A673 (cell line): ENCODE data around the gene PCGF2. TPM values are rescaled to one million over a fixed set of nuclear protein-coding genes. Genes with fewer than 3 reads are reported as not detected.

Experiments
- BruUV-seq: library from RNA; stranded (reverse); fragments of 400-500 nt; replicated peaks from 2 replicates; lab custom pipeline; 2021; lab: Mats Ljungman, UMichigan
- CTCF ChIA-PET: fragments of 300-600 bp; sonication (Branson Sonifier 250); formaldehyde crosslinking; loops from one replicate; lab custom pipeline; 2022; ENCODE audit warnings: antibody characterized with exemption; lab: Charles Lee
- POLR2A ChIA-PET: fragments of 300-600 bp; sonication (Branson Sonifier 250); formaldehyde crosslinking; loops from one replicate; lab custom pipeline; 2022; ENCODE audit warnings: antibody characterized with exemption; ENCODE audit not compliant: low non-redundant PET; lab: Charles Lee
- DNase-seq: peaks from one replicate; pipeline ENCODE4 v3.0.0-alpha.2; 2015; ENCODE audit warnings: low spot score
- H3K27ac ChIP-seq: fragments of 200-600 bp; sonication (generic); 2 replicates; pipeline ENCODE4 v1.5.1; 2016; ENCODE audit warnings: mixed run types, low read depth, mild to moderate bottlenecking, mixed read lengths, antibody characterized with exemption, low read length; ENCODE audit not compliant: poor library complexity, severe bottlenecking
- H3K27me3 ChIP-seq: fragments of 200-600 bp; sonication (generic); replicated peaks from 2 replicates; pipeline ENCODE4 v1.6.1; 2017; ENCODE audit warnings: mixed run types, low read depth, mild to moderate bottlenecking, mixed read lengths, antibody characterized with exemption, low read length; ENCODE audit not compliant: insufficient read depth, poor library complexity
- H3K36me3 ChIP-seq: fragments of 200-600 bp; sonication (generic); 2 replicates; pipeline ENCODE4 v1.6.1; 2016; ENCODE audit warnings: mixed run types, mild to moderate bottlenecking, mixed read lengths, antibody characterized with exemption, low read length; ENCODE audit not compliant: insufficient read depth, poor library complexity, severe bottlenecking
- H3K4me1 ChIP-seq: fragments of 200-600 bp; sonication (generic); 2 replicates; pipeline ENCODE4 v1.6.1; 2017; ENCODE audit warnings: mixed run types, mild to moderate bottlenecking, mixed read lengths, antibody characterized with exemption, low read length; ENCODE audit not compliant: insufficient read depth, poor library complexity, severe bottlenecking
- H3K4me3 ChIP-seq: fragments of 200-600 bp; sonication (generic); 2 replicates; pipeline ENCODE4 v1.5.1; 2016; ENCODE audit warnings: low read depth, mixed run types, mild to moderate bottlenecking, mixed read lengths, low read length; ENCODE audit not compliant: poor library complexity, severe bottlenecking
- H3K9me3 ChIP-seq: fragments of 200-600 bp; sonication (generic); 2 replicates; pipeline ENCODE4 v1.6.1; 2016; ENCODE audit warnings: mixed run types, low read depth, mild to moderate bottlenecking, mixed read lengths, antibody characterized with exemption, low read length; ENCODE audit not compliant: poor library complexity, severe bottlenecking
- CTCF ChIP-seq: fragments of 300-800, 200-600 bp; sonication (generic); conservative IDR thresholded peaks from 2 replicates; pipeline ENCODE4 v1.5.1; 2017; ENCODE audit warnings: low read depth, mild to moderate bottlenecking, antibody characterized with exemption, low read length, moderate library complexity, mixed read lengths
- EZH2 ChIP-seq: fragments of 200-600 bp; sonication (generic); IDR thresholded peaks from 2 replicates; pipeline ENCODE4 v1.6.1; 2017; ENCODE audit warnings: borderline replicate concordance, low read depth, mild to moderate bottlenecking, mixed read lengths, antibody characterized with exemption, low read length; ENCODE audit not compliant: poor library complexity, severe bottlenecking
- intact Hi-C: fragments of 100-400 bp; cut with micrococcal nuclease; formaldehyde crosslinking; loops from one replicate; pipeline ENCODE4 v1.10.0; 2022; ENCODE audit not compliant: unreplicated experiment
- total RNA-seq: library from RNA; stranded (reverse); gene quantifications from 2 replicates; pipeline ENCODE4 v1.2.3, GENCODE V29; 2021

The PCGF2 gene
- total RNA-seq, 1 experiment from 2014 or later = 34.4 TPM

DNA sequence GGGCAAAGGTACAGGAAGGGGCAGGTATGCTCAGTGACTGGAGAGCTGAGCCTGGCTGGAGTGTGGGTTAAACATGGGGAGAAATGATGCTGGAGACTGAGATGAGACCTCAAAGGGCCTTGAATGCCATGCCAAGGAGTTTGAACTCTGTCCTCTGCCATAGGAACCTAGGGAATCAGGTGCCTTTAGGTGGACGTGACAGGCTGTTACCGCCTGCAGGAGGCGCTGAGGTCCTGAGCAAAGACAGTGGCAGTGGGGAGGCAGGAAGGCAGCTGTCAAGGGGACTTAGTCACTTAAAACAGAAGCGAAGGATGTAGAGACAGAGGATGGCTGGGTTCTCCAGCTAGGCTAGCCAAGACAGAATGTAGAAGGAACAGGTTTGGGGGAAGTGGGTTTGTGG lies 13.5 kb upstream of the PCGF2 start:
- peak; percentile 47 for TF ChIP-seq CTCF
- TF ChIP-seq EZH2 = no peak
- Histone ChIP-seq H3K4me3 (no peak overlapping the region), H3K9me3 (no peaks in the 10 kb centered on the region), H3K36me3 (no peaks in the 10 kb centered on the region), H3K27me3 (no peaks in the 10 kb centered on the region), H3K4me1 (no peaks in the 10 kb centered on the region), H3K27ac (no peak overlapping the region)
- no TSS peak for BruUV-seq
- no peak for DNase-seq
- CTCF ChIA-PET = no interaction called here
- intact Hi-C loops = no loop called here
- POLR2A ChIA-PET = no interaction called here

GRCh38 chr17:38753071-38753506 lies 5.0 kb upstream of the PCGF2 start:
- peaks cover 16% of the 10 kb centered on the region for H3K4me1 ChIP-seq
- H3K4me3 ChIP-seq = peak overlapping the region; percentile 81
- no peaks in the 10 kb centered on the region for H3K27me3 ChIP-seq
- peak overlapping the region; percentile 76 for H3K27ac ChIP-seq
- TSS peak; percentile 79 for BruUV-seq
- intact Hi-C loops = loop anchor here (5.0 kb wide), 1 partner anchor 114 kb away; no protein-coding TSS in a partner anchor
- ChIA-PET POLR2A (no interaction called here), CTCF (no interaction called here)
- no peaks in the 10 kb centered on the region for H3K9me3 ChIP-seq
- no peak for TF ChIP-seq EZH2
- no peak for TF ChIP-seq CTCF
- peaks cover 5% of the 10 kb centered on the region for H3K36me3 ChIP-seq
- no peak for DNase-seq

GRCh38 chr17:38752308-38753070 lies 4.4 kb upstream of the PCGF2 start, which contains the start of gene PSMB3:
Gene PSMB3 (plus strand): TSS chr17:38752741. CDS start chr17:38752827, 86 bp downstream.
- peak within 1 kb of the TSS; percentile 80 for H3K27ac ChIP-seq

More at GRCh38 chr17:38752308-38753070, 4.4 kb upstream of the PCGF2 start, which contains the start of gene PSMB3:
- ChIA-PET CTCF (no interaction called here), POLR2A (no interaction called here)
- peak; percentile 98 for DNase-seq
- intact Hi-C loops = loop anchor here (5.0 kb wide), 1 partner anchor 115 kb away; no protein-coding TSS in a partner anchor
- no TSS peak for BruUV-seq
- Histone ChIP-seq H3K4me1 (peaks cover 16% of the 10 kb centered on the region), H3K4me3 (peak within 1 kb of the TSS; percentile 81), H3K9me3 (no peaks in the 10 kb centered on the region), H3K36me3 (peaks cover 5% of the 10 kb centered on the region), H3K27me3 (no peaks in the 10 kb centered on the region)
- TF ChIP-seq CTCF = no peak
- TF ChIP-seq EZH2 = no peak
